ENCODE measurements around the gene RHOA.

The RHOA gene

DNA sequence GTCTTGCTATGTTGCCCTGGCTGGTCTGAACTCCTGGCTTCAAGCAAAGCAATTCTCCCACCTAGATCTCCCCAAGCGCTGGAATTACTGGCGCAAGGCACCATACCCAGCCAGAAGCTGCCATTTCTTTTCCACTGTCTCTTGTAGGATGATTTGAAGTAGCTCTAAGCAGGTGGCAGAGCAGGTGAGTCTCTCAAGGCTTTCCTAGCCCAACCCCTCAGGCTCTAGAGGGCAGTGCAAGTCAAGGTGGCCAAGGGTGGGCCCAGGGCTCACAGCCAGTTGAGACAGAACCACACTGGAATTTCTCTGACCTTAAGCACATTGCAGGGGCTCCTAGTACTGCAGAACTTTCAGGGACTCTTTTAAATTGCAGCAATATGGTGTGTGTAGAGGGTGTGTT, 42.7 kb upstream of the RHOA start:
- no peak for DNase-seq (ENCODE audit: low spot score)
- POLR2A ChIA-PET (ENCODE audit: low non-redundant PET) = interaction anchor here (0.7 kb wide), 1 partner anchor 954 kb away, joined by 4 read pairs; no protein-coding TSS in a partner anchor
- CTCF ChIA-PET = interaction anchor here (0.6 to 1.1 kb wide), 2 partner anchors 24 to 217 kb away, joined by 3 read pairs; no protein-coding TSS in a partner anchor
- TF ChIP-seq CTCF (conservative IDR thresholded peaks at IDR 0.05; ENCODE audit: low read depth) = no peak; the same call in 1 of the 2 replicates
- H3K27ac ChIP-seq = peak overlapping the region; percentile 68

DNA sequence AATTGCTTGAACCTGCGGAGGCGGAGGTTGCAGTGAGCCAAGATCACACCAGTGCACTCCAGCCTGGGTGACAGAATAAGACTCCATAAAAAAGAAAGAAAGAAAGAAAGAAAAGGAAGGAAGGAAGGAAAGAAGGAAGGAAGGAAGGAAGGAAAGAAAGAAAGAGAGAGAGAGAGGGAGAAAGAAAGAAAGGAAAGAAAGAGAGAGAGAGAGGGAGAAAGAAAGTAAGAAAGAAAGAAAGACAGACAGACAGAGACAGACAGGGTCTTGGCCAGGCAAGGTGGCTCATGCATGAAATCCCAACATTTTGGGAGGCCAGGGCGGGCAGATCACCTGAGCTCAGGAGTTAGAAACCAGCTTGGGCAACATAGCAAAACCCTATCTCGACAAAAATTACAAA, 41.8 kb upstream of the RHOA start:
- TF ChIP-seq CTCF (conservative IDR thresholded peaks at IDR 0.05; ENCODE audit: low read depth) = no peak
- DNase-seq (ENCODE audit: low spot score) = no peak
- ChIA-PET CTCF (interaction anchor here (0.6 kb wide), 1 partner anchor 23 kb away, joined by 3 read pairs; no protein-coding TSS in a partner anchor), POLR2A (ENCODE audit: low non-redundant PET) (no interaction called here)
- H3K27ac ChIP-seq = no peak overlapping the region

DNA sequence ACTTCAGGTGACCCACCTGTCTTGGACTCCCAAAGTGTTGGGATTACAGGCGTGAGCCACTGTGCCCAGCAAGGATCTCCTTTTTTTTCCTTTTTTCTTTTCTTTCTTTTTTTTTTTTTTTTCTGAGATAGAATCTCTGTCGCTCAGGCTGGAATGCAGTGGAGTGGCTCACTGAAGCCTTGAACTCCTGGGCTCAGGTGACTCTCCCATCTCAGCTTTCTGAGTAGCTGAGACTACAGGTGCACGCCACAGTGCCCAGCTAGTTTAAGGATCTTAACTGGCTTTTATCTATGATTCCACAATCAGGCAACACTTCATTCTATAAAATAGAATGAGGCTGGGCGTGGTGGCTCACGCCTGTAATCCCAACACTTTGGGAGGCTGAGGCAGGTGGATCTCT, 33.6 kb upstream of the RHOA start:
- no peak for DNase-seq (ENCODE audit: low spot score)
- peak overlapping the region; percentile 82 for H3K27ac ChIP-seq
- TF ChIP-seq CTCF (conservative IDR thresholded peaks at IDR 0.05; ENCODE audit: low read depth) = no peak
- ChIA-PET POLR2A (ENCODE audit: low non-redundant PET) (no interaction called here), CTCF (interaction anchor here (0.6 kb wide), 2 partner anchors 396 to 512 kb away, joined by 3 to 4 read pairs; no protein-coding TSS in a partner anchor)

DNA sequence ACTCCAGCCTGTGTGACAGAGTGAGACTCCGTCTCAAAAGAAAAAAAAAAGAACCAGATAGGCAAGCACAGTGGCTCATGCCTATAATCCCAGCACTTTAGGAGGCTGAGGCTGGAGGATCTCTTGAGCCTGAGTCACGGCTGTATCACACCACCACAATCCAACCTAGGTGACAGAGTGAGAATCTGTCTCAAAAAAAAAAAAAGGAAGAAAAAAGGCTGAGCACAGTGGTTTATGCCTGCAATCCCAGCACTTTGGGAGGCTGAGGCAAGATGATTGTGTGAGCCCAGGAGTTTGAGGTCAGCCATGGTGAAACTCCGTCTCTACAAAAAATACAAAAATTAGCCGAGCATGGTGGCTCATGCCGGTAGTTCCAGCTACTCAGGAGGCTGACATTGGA, 23.0 kb upstream of the RHOA start:
- H3K27ac ChIP-seq = no peak overlapping the region
- ChIA-PET POLR2A (ENCODE audit: low non-redundant PET) (no interaction called here), CTCF (no interaction called here)
- TF ChIP-seq CTCF (conservative IDR thresholded peaks at IDR 0.05; ENCODE audit: low read depth) = no peak
- no peak for DNase-seq (ENCODE audit: low spot score)

- DNase-seq (ENCODE audit: low spot score) = no peak
- ChIA-PET POLR2A (ENCODE audit: low non-redundant PET) (no interaction called here), CTCF (interaction anchor here (0.7 kb wide), 1 partner anchor 1209 kb away, joined by 6 read pairs; no protein-coding TSS in a partner anchor)
- TF ChIP-seq CTCF (conservative IDR thresholded peaks at IDR 0.05; ENCODE audit: low read depth) = no peak
- H3K27ac ChIP-seq = peak overlapping the region; percentile 92
Measured at GRCh38 chr3:49428752-49429080, 16.9 kb upstream of the RHOA start.

- H3K27ac ChIP-seq = peak overlapping the region; percentile 92
- ChIA-PET CTCF (no interaction called here), POLR2A (ENCODE audit: low non-redundant PET) (no interaction called here)
Measured at GRCh38 chr3:49427586-49427985, 15.8 kb upstream of the RHOA start.

More at GRCh38 chr3:49427586-49427985, 15.8 kb upstream of the RHOA start:
- no peak for DNase-seq (ENCODE audit: low spot score)
- TF ChIP-seq CTCF (conservative IDR thresholded peaks at IDR 0.05; ENCODE audit: low read depth) = no peak
